Panc1 (cell line): ENCODE measurements around the gene RAD21L1. TPM values are rescaled to one million over a fixed set of nuclear protein-coding genes. Genes with fewer than 3 reads are reported as not detected.

Experiments used
- ATAC-seq: fragments of 200-7000 bp; cut with Tn5 transposase; 2 replicates; pipeline ENCODE4 v1.9.1; 2020; ENCODE audit warnings: mild to moderate bottlenecking, moderate library complexity
- BruUV-seq: library from RNA; stranded (reverse); fragments of 400-500 nt; replicated peaks from 2 replicates; lab custom pipeline; 2021; lab: Mats Ljungman, UMichigan
- CTCF ChIA-PET: fragments of 300-600 bp; sonication (Branson Sonifier 250); formaldehyde crosslinking; loops from one replicate; lab custom pipeline; 2022; ENCODE audit warnings: antibody characterized with exemption; lab: Charles Lee
- POLR2A ChIA-PET: fragments of 300-600 bp; sonication (Branson Sonifier 250); formaldehyde crosslinking; loops from one replicate; lab custom pipeline; 2022; ENCODE audit warnings: antibody characterized with exemption; lab: Charles Lee
- DNase-seq: peaks from one replicate; pipeline ENCODE4 v3.0.0-alpha.2; 2010; ENCODE audit warnings: low read depth, low spot score
- H3K27ac ChIP-seq: 2 replicates; pipeline ENCODE4 v1.5.1; 2011; ENCODE audit warnings: mild to moderate bottlenecking, low read length, inconsistent platforms
- H3K27me3 ChIP-seq: fragments of 200-500 bp; sonication (Bioruptor generic); 2 replicates; pipeline ENCODE4 v1.6.0; 2014; ENCODE audit warnings: low read length, inconsistent platforms; ENCODE audit not compliant: control insufficient read depth, insufficient read depth
- H3K36me3 ChIP-seq: fragments of 200-500 bp; sonication (Bioruptor generic); 2 replicates; pipeline ENCODE4 v1.5.1; 2014; ENCODE audit warnings: inconsistent platforms, mild to moderate bottlenecking, low read length, moderate library complexity; ENCODE audit not compliant: control insufficient read depth, insufficient read depth
- H3K4me1 ChIP-seq: 2 replicates; pipeline ENCODE4 v1.5.1; 2011; ENCODE audit warnings: inconsistent platforms, mild to moderate bottlenecking, low read length, moderate library complexity; ENCODE audit not compliant: control insufficient read depth, insufficient read depth
- H3K4me3 ChIP-seq, 2 experiments: 2 replicates each; pipeline ENCODE4 v1.5.1; 2011 to 2012; ENCODE audit warnings: low read depth in 2 of 2, low read length in 2 of 2, mild to moderate bottlenecking in 2 of 2, inconsistent platforms in 1 of 2, moderate library complexity in 1 of 2
- H3K9me3 ChIP-seq: fragments of 200-500 bp; sonication (Bioruptor generic); 2 replicates; pipeline ENCODE4 v1.5.1; 2014; ENCODE audit warnings: low read depth, mild to moderate bottlenecking, inconsistent platforms, low read length, moderate library complexity; ENCODE audit not compliant: control insufficient read depth, insufficient read depth
- POLR2AphosphoS5 ChIP-seq: IDR thresholded peaks from 2 replicates; pipeline ENCODE4 v1.6.1; 2012; ENCODE audit warnings: mild to moderate bottlenecking, low read depth, low read length, moderate library complexity
- SIN3A ChIP-seq: IDR thresholded peaks from 2 replicates; pipeline ENCODE4 v1.6.1; 2012; ENCODE audit warnings: low read depth, mild to moderate bottlenecking, low read length, moderate library complexity, borderline replicate concordance; ENCODE audit not compliant: insufficient read depth
- TCF7L2 ChIP-seq: IDR thresholded peaks from 2 replicates; pipeline ENCODE4 v1.6.1; 2011; ENCODE audit warnings: mild to moderate bottlenecking, low read depth, low read length, inconsistent platforms
- in situ Hi-C: cut with HindIII; loops from 2 replicates; pipeline ENCODE4 v1.10.0; 2016; ENCODE audit warnings: low sequenced_read_pairs, low pct_unique_long_range_greater_than_20kb
- intact Hi-C: fragments of 100-400 bp; cut with micrococcal nuclease; formaldehyde crosslinking; loops from one replicate; pipeline ENCODE4 v1.10.0; 2022; ENCODE audit not compliant: unreplicated experiment
- total RNA-seq: library from RNA; stranded (reverse); gene quantifications from one replicate; pipeline ENCODE4 v1.2.1, GENCODE V29; 2021; ENCODE audit not compliant: unreplicated experiment
- TF ChIP-seq, protein P1 (sequence below): fragments of 450-650 bp; IDR thresholded peaks from 2 replicates; pipeline ENCODE4 v1.5.1; 2017; ENCODE audit warnings: mild to moderate bottlenecking
- TF ChIP-seq, protein P2 (sequence below), 2 experiments: IDR thresholded peaks; 2 replicates each; pipeline ENCODE4 v1.6.1; 2011 to 2012; ENCODE audit warnings: low read depth in 2 of 2, control low read depth in 1 of 2, low read length in 1 of 2, mild to moderate bottlenecking in 1 of 2, moderate library complexity in 1 of 2; ENCODE audit not compliant: insufficient read depth in 1 of 2

The RAD21L1 gene
- total RNA-seq, 1 experiment from 2014 or later, result 1.0 TPM

DNA sequence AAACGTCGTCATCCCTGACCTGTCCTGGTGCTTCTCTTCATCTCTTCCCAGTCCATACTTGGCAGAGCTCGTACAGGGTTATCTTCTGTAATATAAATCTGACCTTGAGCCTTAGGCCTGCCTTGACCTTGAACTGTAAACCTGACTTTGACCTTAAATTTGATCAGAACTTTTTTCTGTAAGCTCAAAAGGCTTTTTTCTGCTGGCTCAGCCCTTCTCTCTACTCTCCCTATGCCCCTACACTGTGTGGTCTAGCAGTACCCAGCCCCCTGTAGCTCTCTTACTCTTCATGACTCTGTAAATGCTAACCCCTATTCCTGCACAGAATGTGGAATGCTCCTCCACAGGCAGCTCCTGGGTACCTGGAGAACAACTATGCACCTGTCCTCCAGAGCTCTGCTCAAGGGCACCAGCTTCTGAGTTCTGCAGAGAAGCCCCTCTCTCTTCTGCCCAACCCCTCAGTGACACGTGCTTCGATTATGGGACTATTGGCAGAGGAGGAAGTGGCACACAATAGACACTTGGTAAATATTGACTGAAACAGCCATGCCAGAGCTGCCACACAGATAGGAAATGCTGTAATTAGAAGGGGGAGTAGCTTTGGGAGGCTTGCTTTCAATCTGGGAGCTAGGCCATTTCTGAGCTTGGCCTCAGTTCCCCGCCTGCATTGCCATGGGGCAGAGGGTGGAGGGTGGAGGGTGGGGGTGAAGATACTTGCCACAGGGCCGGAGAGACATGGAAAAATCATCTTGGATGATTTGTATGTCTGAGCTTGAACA is 55.6 kb downstream of the RAD21L1 start:
- ATAC-seq, result no peak
- no peak for DNase-seq
- H3K36me3 ChIP-seq, result no peaks in the 10 kb centered on the region
- ChIA-PET POLR2A (interaction anchor here (0.6 kb wide), 1 partner anchor 20 kb away, joined by 4 read pairs; no protein-coding TSS in a partner anchor), CTCF (no interaction called here)
- in situ Hi-C loops, result no loop called here
- TF ChIP-seq POLR2AphosphoS5 (no peak), SIN3A (no peak), TCF7L2 (no peak)
- TF ChIP-seq, protein P1, sequence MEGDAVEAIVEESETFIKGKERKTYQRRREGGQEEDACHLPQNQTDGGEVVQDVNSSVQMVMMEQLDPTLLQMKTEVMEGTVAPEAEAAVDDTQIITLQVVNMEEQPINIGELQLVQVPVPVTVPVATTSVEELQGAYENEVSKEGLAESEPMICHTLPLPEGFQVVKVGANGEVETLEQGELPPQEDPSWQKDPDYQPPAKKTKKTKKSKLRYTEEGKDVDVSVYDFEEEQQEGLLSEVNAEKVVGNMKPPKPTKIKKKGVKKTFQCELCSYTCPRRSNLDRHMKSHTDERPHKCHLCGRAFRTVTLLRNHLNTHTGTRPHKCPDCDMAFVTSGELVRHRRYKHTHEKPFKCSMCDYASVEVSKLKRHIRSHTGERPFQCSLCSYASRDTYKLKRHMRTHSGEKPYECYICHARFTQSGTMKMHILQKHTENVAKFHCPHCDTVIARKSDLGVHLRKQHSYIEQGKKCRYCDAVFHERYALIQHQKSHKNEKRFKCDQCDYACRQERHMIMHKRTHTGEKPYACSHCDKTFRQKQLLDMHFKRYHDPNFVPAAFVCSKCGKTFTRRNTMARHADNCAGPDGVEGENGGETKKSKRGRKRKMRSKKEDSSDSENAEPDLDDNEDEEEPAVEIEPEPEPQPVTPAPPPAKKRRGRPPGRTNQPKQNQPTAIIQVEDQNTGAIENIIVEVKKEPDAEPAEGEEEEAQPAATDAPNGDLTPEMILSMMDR, result no peak
- TF ChIP-seq, protein P2, sequence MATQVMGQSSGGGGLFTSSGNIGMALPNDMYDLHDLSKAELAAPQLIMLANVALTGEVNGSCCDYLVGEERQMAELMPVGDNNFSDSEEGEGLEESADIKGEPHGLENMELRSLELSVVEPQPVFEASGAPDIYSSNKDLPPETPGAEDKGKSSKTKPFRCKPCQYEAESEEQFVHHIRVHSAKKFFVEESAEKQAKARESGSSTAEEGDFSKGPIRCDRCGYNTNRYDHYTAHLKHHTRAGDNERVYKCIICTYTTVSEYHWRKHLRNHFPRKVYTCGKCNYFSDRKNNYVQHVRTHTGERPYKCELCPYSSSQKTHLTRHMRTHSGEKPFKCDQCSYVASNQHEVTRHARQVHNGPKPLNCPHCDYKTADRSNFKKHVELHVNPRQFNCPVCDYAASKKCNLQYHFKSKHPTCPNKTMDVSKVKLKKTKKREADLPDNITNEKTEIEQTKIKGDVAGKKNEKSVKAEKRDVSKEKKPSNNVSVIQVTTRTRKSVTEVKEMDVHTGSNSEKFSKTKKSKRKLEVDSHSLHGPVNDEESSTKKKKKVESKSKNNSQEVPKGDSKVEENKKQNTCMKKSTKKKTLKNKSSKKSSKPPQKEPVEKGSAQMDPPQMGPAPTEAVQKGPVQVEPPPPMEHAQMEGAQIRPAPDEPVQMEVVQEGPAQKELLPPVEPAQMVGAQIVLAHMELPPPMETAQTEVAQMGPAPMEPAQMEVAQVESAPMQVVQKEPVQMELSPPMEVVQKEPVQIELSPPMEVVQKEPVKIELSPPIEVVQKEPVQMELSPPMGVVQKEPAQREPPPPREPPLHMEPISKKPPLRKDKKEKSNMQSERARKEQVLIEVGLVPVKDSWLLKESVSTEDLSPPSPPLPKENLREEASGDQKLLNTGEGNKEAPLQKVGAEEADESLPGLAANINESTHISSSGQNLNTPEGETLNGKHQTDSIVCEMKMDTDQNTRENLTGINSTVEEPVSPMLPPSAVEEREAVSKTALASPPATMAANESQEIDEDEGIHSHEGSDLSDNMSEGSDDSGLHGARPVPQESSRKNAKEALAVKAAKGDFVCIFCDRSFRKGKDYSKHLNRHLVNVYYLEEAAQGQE (IDR thresholded peaks at IDR 0.05; ENCODE audit: insufficient read depth in 1 of 2, low read depth in 2 of 2, low read length in 1 of 2), result no peak
- no peak overlapping the region for H3K4me3 ChIP-seq
- H3K4me1 ChIP-seq, result no peaks in the 10 kb centered on the region
- no peaks in the 10 kb centered on the region for H3K27me3 ChIP-seq
- BruUV-seq, result no TSS peak
- no peaks in the 10 kb centered on the region for H3K9me3 ChIP-seq
- H3K27ac ChIP-seq, result no peak overlapping the region
- intact Hi-C loops, result no loop called here

DNA sequence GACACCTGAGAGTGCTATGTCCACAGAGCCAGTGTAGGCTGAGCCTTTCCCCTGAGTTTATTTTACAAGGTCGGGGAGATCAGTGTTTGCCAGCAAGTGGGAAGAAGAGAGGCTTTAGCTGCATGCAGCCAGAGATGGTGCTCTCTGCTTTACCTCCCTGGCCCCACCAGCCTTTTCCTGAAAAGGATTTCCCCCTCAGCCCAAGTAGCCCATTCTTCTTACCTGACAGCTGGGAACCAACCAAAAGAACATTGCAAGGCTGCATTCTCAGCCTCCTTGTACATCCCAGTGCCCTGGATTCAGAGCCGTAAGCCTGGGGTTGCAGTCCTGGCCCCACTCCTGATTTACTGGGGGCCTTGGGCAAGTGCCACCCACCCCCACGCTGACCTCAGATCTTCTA is 57.1 kb downstream of the RAD21L1 start:
- H3K36me3 ChIP-seq, result no peaks in the 10 kb centered on the region
- in situ Hi-C loops, result no loop called here
- H3K27me3 ChIP-seq, result no peaks in the 10 kb centered on the region
- no TSS peak for BruUV-seq
- ChIA-PET CTCF (no interaction called here), POLR2A (no interaction called here)
- ATAC-seq (no peak), DNase-seq (no peak)
- TF ChIP-seq SIN3A (no peak), POLR2AphosphoS5 (no peak), TCF7L2 (no peak)
- TF ChIP-seq, protein P1, result no peak
- TF ChIP-seq, protein P2 (IDR thresholded peaks at IDR 0.05; ENCODE audit: insufficient read depth in 1 of 2, low read depth in 2 of 2, low read length in 1 of 2), result no peak
- intact Hi-C loops, result no loop called here
- H3K27ac ChIP-seq, result no peak overlapping the region
- no peak overlapping the region for H3K4me3 ChIP-seq
- H3K4me1 ChIP-seq, result no peaks in the 10 kb centered on the region
- H3K9me3 ChIP-seq, result no peaks in the 10 kb centered on the region
